NCI-H187 treated with DMSO at 0.1 percent for 48 hours (cell line): Measurements from ENCODE around the gene SYN1.
"Not testable (repeated sequence)": the region's sequence is repeated elsewhere in the genome, so short reads cannot be mapped to it uniquely, and the experiment has no call there.

Experiments used
- DNase-seq: peaks from one replicate; lab custom pipeline; 2025; lab: John Stamatoyannopoulos, UW

The SYN1 gene

DNA sequence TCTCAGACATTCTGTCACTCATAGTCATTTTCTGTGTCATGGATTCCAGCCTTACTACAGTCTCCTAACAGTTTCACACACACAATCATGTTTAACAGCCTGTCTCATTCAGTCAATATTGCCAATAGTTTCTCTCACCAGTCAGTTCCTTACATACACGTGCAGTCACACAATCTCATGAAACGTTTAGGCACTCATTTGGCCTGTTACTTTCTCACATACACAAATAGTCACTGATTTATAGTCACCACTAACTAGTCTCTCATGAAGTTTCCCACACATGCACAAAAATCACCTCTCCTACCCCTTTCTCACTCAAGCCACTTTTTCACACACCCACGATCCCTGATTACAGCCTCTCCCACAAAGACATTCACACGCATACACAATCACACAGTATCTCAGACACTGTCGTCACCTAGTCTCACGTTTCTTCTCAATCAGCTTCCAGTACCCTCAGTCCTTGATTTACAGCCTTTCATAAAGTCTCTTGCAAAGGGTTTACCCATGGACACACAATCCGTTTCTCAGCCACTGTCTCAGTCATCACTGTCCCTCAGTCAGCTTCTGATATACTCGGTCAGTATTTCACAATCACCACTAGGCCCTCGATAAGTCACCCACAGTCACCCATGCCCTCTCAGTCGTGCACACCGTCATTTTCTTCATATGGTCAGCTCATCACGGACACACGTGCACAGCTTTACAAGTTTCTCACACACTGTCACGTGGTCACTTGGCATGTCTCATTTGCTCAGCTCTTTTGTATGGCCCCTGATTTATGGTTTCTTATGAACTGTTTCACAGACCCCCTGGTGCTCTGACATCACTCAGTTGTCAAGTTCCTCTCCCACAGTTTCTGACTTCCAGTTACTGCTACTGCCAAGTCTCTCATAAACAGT is 14.3 kb upstream of the SYN1 start:
- DNase-seq = no peak

DNA sequence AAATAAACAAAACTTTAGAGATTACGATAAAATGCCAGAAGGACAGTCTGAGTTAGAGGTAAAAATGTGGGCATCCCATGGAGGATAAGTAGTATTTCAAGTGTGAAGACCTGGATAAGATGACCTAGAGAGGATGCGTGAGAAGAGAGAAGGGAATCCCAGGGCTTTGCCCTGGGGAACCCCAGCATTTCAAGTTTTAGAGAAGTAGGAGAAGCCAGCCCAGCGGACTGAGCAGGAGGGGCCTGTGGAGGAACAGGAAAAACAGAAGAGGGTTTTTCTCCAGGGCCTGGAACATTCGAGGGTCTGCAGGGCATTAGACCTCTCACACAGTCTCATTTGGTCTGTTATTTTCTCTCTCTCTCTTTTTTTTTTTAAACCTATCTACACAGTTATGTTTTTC is 13.0 kb upstream of the SYN1 start:
- DNase-seq = no peak

DNA sequence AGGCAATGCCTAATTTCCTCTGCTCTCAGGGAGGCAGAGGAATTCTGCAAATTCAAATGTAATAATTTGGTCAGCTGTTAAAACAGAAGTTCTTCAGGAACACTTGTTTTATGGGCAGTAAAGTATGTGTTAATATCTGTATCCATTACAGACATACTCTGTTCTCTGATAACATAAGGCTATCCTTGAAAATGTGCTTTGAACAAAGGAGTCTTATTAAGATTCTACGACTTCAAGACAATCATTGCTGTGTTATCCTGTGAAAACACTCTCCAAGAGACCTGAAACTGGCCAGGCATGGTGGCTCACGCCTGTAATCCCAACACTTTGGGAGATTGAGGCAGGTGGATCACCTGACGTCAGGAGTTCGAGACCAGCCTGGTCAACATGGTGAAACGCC is 12.0 kb upstream of the SYN1 start:
- no peak for DNase-seq

DNA sequence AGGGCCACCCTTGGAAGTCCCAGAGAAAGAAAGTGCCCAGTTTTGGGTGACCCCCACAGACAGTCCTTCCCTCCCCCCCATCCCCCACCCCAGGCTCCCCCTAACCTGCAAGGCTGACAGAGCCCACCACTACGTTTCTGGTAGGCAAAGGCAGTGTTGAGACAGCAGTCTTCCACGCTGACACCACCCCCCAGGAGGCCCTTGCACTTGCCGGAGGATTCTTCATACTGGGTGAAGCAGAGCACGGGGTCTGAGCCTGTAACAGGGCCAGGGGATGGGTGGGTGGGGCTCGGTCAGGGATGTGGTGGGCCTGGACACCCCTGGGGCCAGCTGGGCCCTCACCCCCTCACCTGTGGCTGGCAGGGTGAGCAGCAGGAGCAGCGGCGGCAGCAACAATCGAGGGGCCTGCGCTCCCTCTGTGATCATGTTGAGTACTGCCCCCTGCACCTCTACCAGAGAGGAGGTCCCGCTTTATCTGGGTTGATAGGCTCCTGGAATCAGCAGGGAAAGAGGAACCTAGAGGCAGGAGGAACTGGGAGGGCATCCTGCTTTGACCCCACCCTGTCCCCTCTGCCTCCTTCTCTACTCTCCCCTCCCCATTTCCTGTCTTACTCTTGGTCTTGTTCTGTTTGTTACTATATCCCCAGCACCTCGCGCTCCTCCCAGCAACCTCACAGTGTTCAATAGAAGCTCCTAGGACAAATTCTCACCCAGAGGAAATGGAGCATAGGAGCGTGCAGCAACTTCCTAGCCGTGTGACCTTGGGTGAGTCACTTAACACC is 10.0 kb upstream of the SYN1 start, which contains the start of gene CFP:
Gene CFP (minus strand): TSS at position 512 of the 782 bp plus-strand sequence. CDS start 86 bp downstream, at position 426.
- no peak for DNase-seq

DNA sequence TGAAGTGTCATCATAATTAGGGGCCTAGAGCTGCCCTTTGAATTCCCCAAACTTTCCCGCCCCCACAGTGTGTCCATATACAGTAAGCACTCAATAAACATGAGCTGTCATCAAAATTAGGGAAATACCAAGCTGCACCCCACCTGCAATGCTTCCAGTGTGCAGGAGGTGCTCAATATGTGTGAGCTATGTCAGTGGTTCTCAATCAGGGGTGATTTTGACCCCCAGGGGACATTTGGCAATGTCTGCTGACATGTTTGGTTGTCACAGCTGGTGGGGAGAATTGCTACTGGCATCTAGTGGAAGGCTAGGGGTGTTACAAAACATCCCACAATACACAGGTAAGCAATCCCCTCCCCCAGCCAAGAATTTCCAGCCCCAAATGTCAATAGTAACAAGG is 9.3 kb upstream of the SYN1 start:
- DNase-seq = no peak

DNA sequence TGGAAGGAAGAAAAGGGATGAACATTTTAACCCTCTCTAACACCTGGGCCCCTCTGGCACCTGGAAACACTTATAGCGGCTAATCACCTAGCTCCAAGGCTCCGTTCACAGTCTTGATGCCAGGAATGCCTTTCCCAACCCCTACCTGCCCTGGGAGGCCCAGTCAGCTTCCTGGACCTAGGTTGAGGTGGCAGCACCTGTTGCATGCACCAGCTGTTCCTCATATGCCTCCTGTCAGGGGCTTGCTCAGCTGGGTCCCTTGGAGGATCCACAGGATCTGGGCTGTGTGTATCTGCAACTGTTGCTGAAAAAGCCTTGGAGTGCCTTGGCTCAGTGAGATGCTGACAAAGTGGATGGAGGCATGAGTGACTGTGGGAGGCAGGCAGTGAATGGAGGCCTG is 5.7 kb upstream of the SYN1 start:
- DNase-seq = no peak

DNA sequence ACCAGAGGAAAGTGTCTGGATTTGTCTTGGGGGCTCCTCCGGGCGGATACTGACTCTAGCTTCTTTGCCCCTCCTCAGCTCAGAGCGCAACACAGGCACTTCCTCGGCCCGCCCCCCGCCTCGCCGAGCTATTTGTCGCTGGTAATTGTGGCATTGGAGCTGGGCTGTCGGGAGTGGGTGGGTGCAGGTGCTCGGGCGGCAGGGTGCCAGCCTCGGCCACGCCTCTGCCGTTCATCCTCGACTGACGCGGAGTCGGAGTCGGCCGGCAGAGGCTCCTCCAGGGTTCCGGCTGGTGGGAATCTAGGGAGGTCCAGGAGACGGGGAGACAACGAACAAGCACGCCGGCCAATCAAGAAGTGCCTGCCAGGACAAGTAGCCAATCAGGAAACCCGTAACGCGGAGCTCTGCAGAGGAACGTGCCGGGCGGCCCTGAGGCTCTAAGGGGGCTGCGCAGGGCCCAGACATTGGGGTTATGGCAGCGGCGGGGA is 3.9 kb upstream of the SYN1 start:
- DNase-seq = peak; percentile 6

DNA sequence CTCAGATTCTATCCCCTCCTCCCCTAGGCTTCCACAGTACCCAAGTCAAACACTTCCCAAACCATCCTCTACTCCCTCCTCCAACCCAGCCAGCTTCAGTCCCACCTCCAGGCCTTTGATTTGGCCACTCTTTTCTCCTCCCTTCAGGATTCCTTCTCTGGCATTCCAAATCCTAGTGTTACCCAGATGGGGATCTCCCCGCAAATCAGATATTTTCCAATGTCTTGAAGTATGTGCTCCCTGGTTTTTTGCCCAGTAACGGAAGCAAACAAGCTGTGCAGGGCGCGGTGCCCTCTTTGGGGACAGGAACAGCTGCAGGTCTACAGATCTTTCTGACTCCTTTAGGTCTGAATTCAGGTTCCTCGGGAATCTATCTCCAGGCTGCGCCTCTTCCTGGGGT is 2.2 kb upstream of the SYN1 start:
- no peak for DNase-seq

DNA sequence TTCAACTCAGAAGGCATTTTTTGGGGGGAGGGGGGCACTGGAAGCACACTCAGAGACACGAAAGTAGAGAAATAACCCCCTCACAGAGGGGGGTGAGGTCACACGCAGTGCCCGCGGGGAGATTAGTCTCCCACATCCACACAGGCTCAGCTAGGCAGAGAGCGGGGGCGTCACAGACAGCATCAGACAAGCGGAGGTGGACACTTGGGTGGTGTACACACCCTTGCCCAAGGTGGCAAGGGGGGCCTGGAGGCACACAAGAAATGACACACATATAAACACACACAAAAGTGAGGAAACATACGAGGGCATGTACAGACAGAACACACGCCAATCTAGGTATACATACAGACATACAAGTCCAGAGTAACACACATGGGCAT is 637 bp upstream of the SYN1 start:
- no peak for DNase-seq

DNA sequence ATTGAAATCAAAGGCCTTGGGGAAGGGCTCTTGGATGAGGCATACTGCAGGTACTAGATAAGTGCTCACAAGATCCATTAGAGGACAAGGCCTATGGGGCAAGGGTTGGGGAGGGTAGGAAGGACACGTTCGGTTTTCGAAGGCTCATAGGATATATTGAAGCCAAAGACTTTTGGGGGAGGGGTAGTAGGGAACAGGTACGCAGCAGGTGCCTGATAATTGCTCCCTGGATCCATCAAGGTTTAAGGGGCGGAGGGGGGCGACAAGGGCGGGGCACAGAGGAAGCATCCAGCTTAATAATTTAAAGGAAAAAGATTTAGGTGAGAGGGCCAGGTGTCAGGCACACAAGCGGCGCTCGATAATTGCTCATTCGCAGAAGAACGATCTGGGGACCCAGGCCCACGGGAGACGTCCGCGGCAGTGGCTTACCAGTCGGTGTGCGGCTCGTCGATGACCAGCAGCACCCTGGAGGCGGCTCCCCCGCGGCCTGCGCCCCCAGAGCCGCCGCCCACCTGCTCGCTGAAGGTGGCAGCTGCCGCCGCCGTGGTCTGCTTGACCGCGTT is 653 bp downstream of the SYN1 start:
- no peak for DNase-seq

DNA sequence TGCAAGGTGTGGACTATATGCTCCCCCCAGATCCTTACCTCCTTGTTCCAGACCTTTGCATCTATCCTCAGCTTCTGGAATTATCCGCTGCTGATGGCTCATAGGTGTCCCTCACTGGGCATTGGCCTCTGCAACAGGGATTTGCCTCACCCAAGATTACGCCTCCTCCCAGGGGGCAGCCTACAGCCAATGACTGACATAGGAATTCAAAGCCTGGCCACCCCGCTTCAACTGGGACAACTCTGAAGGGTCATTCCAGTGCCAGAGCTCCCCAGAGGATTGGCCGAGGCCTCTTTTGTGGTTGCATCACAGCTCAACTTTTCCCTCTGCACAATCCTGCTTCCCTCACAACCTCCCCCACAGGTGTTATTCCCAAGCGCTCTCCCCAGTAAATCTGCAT is 5.0 kb downstream of the SYN1 start:
- no peak for DNase-seq

DNA sequence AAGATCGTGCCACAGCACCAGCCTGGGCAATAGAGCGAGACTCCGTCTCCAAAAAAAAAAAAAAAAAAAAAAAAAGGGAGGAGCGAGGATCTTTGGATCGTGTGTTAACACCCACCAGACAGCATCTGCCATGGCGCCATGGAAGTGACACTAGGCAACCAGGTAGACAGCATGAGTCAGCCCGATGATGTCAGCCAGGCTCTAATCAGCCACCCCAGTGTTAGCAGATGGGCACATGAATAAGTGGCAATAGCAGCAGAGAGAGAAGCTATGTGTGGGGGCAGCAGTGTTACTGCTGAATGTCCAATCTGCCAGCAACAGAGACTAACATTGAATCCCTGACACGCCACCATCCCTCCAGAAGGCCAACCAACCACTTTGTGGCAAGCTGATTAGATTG is 6.6 kb downstream of the SYN1 start:
- no peak for DNase-seq

DNA sequence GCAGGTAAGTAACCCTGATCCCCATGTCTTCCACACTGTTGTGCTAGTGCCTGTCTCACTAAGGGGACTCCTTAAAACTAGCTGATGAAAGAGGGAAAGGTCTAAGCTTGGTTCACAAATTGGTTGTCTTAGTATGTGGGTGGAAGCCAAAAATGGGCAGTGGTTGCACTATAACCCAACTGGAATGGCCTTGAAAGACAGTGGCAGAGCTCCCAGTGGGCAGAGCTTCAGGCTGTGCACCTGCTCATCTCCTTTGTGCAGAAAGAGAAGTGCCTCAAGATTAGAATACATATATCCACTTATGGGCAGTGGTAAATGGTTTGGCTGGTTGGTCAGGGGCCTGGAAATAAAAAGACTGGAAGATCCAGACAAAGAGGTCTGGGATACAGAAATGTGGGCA is 7.2 kb downstream of the SYN1 start:
- no peak for DNase-seq

DNA sequence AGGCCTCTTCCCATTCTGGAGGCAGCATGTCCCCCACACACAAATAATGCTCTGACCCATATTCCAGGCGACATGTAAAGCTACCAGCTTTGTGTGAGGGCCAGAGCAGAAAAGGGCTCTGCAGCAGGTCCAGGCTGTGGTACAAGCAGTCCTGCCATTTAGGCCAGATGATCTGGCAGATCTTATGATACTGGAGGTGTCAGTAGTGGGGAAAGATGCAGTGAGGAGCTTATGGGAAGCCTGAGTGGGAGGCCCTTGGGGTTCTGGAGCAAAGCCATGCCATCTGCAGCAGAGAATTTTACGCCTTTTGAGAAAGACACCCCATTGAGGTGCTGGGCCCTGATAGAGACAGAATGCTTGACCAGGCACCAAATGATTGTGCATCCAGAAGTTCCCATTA is 7.7 kb downstream of the SYN1 start:
- no peak for DNase-seq

DNA sequence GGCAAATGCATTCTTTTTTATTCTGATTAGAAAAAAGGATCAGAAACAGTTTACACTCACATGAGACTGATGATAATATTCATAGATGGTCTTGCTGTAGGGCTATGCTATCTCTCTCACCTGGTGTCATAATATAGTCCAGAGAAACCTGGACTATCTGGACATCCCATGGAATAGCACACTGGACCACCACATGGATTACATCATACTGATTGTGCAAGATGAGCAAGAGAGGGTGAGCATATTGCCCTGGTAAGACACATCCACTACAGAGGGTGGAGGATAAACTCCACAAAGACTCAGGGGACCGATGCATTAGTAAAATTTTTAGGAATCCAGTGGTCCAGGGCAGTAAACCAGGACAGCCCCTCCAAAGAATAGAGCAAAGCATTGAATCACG is 8.2 kb downstream of the SYN1 start:
- no peak for DNase-seq

DNA sequence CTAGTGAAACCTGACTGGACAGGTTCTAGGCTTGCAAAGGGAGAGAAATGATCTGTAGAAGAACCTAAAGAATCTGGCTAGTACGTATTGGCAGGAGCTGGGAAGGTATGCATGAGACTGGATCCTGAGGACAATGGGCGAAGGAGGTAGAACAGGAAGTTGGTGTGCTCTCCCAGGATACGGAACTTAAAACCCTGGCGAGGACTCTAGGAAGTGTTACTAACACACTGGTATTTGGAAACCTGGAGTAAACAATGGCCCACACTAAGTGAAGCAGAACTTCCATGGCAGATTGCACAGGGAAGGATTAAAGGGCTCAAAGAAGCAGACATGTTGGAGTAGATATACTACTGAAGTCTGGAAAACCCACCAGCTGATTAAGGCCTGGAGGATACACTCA is 9.1 kb downstream of the SYN1 start:
- no peak for DNase-seq

DNA sequence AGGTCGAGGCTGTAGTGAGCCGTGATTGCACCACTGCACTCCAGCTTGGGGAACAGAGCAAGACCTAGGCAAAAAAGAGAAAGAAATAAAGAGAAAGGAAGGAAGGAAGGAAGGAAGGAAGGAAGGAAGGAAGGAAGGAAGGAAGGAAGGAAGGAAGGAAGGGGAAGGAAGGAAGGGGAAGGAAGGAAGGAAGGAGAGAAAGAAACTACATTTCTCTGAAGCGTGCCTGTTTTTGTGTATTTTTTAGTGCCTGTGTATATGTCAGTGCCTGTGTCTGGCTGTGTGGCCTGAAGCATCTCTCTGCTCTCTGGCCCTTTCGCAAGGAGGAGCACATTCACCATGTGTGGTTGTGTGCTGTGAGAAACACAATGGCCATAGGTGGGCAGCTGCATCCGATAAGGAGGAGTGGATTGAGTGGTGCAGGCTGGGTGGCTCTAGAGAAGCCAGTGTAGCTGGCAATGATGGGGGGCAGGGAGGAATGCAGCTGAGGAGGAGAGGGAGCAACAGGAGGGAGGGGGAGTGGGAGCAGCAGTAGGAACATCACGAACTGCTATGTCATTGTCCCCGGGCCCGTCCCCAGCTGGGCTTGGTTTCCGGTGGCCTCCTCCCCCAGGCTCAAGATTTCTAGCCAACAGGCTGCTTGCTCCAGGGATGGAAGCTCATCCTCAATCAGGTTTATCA is 11.4 kb downstream of the SYN1 start:
- no peak for DNase-seq

DNA sequence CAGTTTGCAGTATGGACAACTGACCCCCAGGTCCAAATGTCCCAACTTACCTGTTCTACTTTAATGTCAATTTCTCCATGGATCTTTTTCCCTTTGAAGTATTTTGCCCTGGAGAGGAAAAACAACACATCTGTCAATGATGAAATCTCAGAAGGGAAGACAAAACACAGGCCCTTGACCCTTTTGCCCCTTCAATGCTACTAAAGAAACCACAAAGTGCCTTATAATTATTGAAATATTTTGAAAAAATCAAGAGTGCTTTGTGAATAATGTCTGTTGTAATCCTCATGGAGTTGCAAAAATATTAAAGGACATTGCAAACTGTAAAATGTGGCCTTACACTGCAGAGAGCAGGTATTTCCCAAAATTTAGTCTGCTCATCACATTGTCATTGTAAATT is 12.6 kb downstream of the SYN1 start:
- DNase-seq = no peak

DNA sequence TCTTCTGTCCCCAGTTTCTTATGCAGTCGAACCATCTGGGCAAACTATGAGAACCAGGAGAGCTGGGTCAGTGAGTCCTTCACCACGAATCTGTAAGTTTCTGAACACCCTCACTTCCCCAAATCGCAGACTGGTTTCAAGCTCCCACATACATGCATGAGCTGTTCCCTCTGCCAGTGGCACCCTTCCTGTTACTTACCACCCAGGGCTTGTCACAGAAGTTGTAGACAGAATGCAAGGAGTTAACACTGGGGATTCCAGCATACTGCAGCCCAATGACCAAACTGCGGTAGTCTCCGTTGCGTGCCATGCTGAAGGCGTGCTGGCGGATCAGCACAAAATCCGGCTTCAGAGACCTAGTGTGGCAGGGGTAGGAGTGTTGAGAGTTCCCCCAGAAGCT is 14.6 kb downstream of the SYN1 start:
- no peak for DNase-seq

DNA sequence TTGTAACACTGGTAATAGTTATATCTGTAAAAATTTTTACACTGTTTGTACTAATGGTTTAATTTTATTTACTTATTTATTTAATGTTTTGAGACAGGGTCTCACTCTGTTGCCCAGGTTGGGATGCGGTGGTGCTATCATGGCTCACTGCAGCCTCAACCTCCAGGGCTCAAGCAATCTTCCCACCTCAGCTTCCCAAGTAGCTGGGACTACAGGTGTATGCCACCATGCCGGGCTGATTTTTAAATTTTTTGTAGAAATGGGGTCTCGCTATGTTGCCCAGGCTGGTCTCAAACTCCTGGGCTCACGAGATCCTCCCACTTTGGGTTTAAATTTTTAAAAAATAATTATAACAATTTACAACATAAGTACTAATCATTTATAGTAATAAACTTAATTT is 16.5 kb downstream of the SYN1 start:
- DNase-seq = not testable (repeated sequence)

DNA sequence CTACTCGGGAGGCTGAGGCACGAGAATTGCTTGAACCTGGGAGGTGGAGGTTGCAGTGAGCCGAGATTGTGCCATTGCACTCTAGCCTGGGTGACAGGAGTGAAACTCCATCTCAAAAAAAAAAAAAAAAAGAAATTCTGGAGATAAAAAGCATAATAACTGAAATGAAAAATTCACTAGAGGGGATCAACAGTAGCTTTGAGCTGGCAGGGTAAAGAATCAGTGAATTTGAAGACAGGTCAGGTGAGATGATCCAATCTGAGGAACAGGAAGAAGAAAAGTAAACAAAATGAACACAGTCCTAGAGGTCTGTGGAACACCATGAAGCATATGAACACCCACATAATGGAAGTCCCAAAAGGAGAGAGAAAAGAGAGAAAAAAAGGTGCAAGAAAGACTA is 22.4 kb downstream of the SYN1 start:
- DNase-seq = no peak

DNA sequence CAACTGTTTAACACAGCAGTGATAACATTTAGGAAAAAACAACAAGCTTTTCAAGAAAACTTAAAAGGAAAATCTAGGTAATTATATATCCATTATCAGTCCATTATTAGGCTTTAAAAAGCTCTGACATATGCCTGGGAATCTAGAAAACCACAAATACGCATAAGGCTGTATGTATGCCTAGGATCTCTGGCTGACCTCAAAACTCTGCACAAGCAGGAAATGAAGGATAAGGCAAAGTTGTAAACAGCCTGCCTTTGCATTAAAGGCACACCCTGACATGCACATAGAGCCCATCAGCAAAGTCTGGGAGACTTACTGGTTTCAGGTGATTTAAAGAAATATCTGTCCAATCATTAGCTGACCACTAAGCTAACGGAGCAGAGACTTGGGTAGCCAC is 23.4 kb downstream of the SYN1 start:
- no peak for DNase-seq
